Measurements from ENCODE around the gene ESR1.
A peak's percentile ranks its signal among the peaks of the same experiment; 100 is the strongest.
"Not testable (repeated sequence)": the region's sequence is repeated elsewhere in the genome, so short reads cannot be mapped to it uniquely, and the experiment has no call there.

ESR1 gene

GRCh38 chr6:152057832-152058498 is 250.5 kb downstream of the ESR1 start:
- DNase-seq: no peak

GRCh38 chr6:152059909-152060308 is 252.4 kb downstream of the ESR1 start:
- no peak for DNase-seq

GRCh38 chr6:152062476-152062875 is 255.0 kb downstream of the ESR1 start:
- no peak for DNase-seq

- no peak for DNase-seq
Measured at GRCh38 chr6:152063170-152063921, 255.9 kb downstream of the ESR1 start.

- DNase-seq: peak in 1 of 2 donors; percentile 12
Measured at GRCh38 chr6:152068622-152069261, 261.3 kb downstream of the ESR1 start.

GRCh38 chr6:152070556-152070955 is 263.1 kb downstream of the ESR1 start:
- no peak for DNase-seq

- no peak for DNase-seq
Measured at GRCh38 chr6:152071318-152071717, 263.8 kb downstream of the ESR1 start.

GRCh38 chr6:152071843-152072242 is 264.4 kb downstream of the ESR1 start:
- no peak for DNase-seq

- DNase-seq: not testable (repeated sequence)
Measured at GRCh38 chr6:152076242-152076641, 268.8 kb downstream of the ESR1 start.

GRCh38 chr6:152078001-152078400 is 270.5 kb downstream of the ESR1 start:
- peak; percentile 72 to 81 for DNase-seq

- DNase-seq: no peak
Measured at GRCh38 chr6:152078804-152079203, 271.3 kb downstream of the ESR1 start.

- DNase-seq: no peak
Measured at GRCh38 chr6:152085451-152085921, 278.0 kb downstream of the ESR1 start.

GRCh38 chr6:152086223-152086873 is 278.9 kb downstream of the ESR1 start:
- no peak for DNase-seq

- no peak for DNase-seq
Measured at GRCh38 chr6:152087096-152087495, 279.6 kb downstream of the ESR1 start.

- DNase-seq: no peak
Measured at GRCh38 chr6:152087701-152088100, 280.2 kb downstream of the ESR1 start.

- DNase-seq: no peak
Measured at GRCh38 chr6:152089992-152090391, 282.5 kb downstream of the ESR1 start.

- DNase-seq: no peak
Measured at GRCh38 chr6:152091201-152091600, 283.7 kb downstream of the ESR1 start.

GRCh38 chr6:152091851-152092341 is 284.4 kb downstream of the ESR1 start:
- no peak for DNase-seq

GRCh38 chr6:152093711-152094110 is 286.2 kb downstream of the ESR1 start:
- no peak for DNase-seq

GRCh38 chr6:152094276-152094675 is 286.8 kb downstream of the ESR1 start:
- DNase-seq: no peak

GRCh38 chr6:152094992-152095592 is 287.6 kb downstream of the ESR1 start:
- DNase-seq: peak; percentile 89 to 93

- no peak for DNase-seq
Measured at GRCh38 chr6:152096863-152097496, 289.5 kb downstream of the ESR1 start.

All from inflammatory macrophage (primary cell).